HEK293T (cell line): ENCODE measurements around the gene KRTAP10-5.

ENCODE experiments used
- CTCF ChIA-PET: fragments of 350-600 bp; formaldehyde crosslinking; extraction: SDS; loops from one replicate; lab custom pipeline; 2021; ENCODE audit warnings: antibody characterized with exemption, inconsistent platforms; lab: Yijun Ruan, JAX
- POLR2A ChIA-PET: fragments of 350-600 bp; formaldehyde crosslinking; extraction: SDS; loops from one replicate; lab custom pipeline; 2020; ENCODE audit warnings: antibody characterized with exemption, inconsistent platforms; lab: Yijun Ruan, JAX
- DNase-seq: peaks from one replicate; pipeline ENCODE4 v3.0.0; 2012; ENCODE audit warnings: mixed read lengths; ENCODE audit errors: extremely low spot score
- ARNT ChIP-seq: fragments of 450-650 bp; IDR thresholded peaks from 2 replicates; pipeline ENCODE4 v1.6.1; 2017; ENCODE audit warnings: mild to moderate bottlenecking
- CTBP1 ChIP-seq: fragments of 450-650 bp; IDR thresholded peaks from 2 replicates; pipeline ENCODE4 v1.6.1; 2016; ENCODE audit warnings: borderline replicate concordance
- ELF4 ChIP-seq: fragments of 450-650 bp; IDR thresholded peaks from 2 replicates; pipeline ENCODE4 v1.6.1; 2017; ENCODE audit warnings: antibody characterized with exemption
- FOXA1 ChIP-seq: fragments of 450-650 bp; IDR thresholded peaks from 2 replicates; pipeline ENCODE4 v1.6.1; 2016; ENCODE audit warnings: mild to moderate bottlenecking
- NFRKB ChIP-seq: fragments of 450-650 bp; IDR thresholded peaks from 2 replicates; pipeline ENCODE4 v1.6.1; 2016; ENCODE audit warnings: mild to moderate bottlenecking, moderate library complexity
- SP1 ChIP-seq: fragments of 450-650 bp; IDR thresholded peaks from 2 replicates; pipeline ENCODE4 v1.6.1; 2017
- TARDBP ChIP-seq: fragments of 450-650 bp; IDR thresholded peaks from 2 replicates; pipeline ENCODE4 v1.6.1; 2016

Gene KRTAP10-5

GRCh38 chr21:44529503-44530125 is 50.8 kb downstream of the KRTAP10-5 start:
- POLR2A ChIA-PET: no interaction called here
- TF ChIP-seq ARNT: no peak
- no peak for TF ChIP-seq ELF4
- no peak for TF ChIP-seq TARDBP
- TF ChIP-seq SP1: no peak
- TF ChIP-seq FOXA1: no peak
- no peak for TF ChIP-seq CTBP1
- no peak for TF ChIP-seq NFRKB
- DNase-seq: no peak
- CTCF ChIA-PET: interaction anchor here (0.7 kb wide), 1 partner anchor 180 kb away, joined by 3 read pairs; no protein-coding TSS in a partner anchor
